CD4-positive, alpha-beta memory T cell (primary cell): Measurements from ENCODE around the gene XXYLT1. TPM values are rescaled to one million over a fixed set of nuclear protein-coding genes. Genes with fewer than 3 reads are reported as not detected.
"Not testable (repeated sequence)": the region's sequence is repeated elsewhere in the genome, so short reads cannot be mapped to it uniquely, and the experiment has no call there.

Source experiments
- CTCF ChIA-PET: fragments of 350-600 bp; sonication (Branson Sonifier 250); formaldehyde crosslinking; loops from one replicate; lab custom pipeline; 2021; ENCODE audit warnings: inconsistent platforms; ENCODE audit not compliant: partially characterized antibody; lab: Charles Lee
- POLR2A ChIA-PET: fragments of 350-600 bp; sonication (Branson Sonifier 250); formaldehyde crosslinking; loops from one replicate; lab custom pipeline; 2021; ENCODE audit not compliant: partially characterized antibody; lab: Charles Lee
- DNase-seq, 5 donors: peaks; one replicate each; pipeline versions ENCODE4 v3.0.0 to v3.0.0-alpha.2; 2020 to 2022; ENCODE audit warnings: mixed read lengths in 1 of 5
- H3K27ac ChIP-seq: one replicate; pipeline ENCODE4 v1.7.0; 2013; ENCODE audit warnings: low read depth, low read length
- H3K27me3 ChIP-seq: 2 replicates; pipeline ENCODE4 v1.7.0; 2013; ENCODE audit warnings: mild to moderate bottlenecking, low read length, moderate library complexity; ENCODE audit not compliant: insufficient read depth
- H3K36me3 ChIP-seq: 2 replicates; pipeline ENCODE4 v1.7.0; 2013; ENCODE audit warnings: mild to moderate bottlenecking, low read length, moderate library complexity; ENCODE audit not compliant: insufficient read depth
- H3K4me1 ChIP-seq: 2 replicates; pipeline ENCODE4 v1.7.0; 2013; ENCODE audit warnings: mild to moderate bottlenecking, low read length, moderate library complexity; ENCODE audit not compliant: insufficient read depth
- H3K4me3 ChIP-seq, 2 donors: one replicate each; pipeline ENCODE4 v1.7.0; 2013; ENCODE audit warnings: low read length in 2 of 2, mild to moderate bottlenecking in 1 of 2
- H3K9me3 ChIP-seq, 2 donors: one replicate each; pipeline ENCODE4 v1.7.0; 2013; ENCODE audit warnings: low read length in 2 of 2, control low read depth in 1 of 2; ENCODE audit not compliant: control insufficient read depth in 1 of 2
- H3K27ac Mint-ChIP-seq, 7 donors: one replicate each; pipeline ENCODE4 v1.8.0; 2020 to 2021; ENCODE audit warnings: mixed read lengths in 7 of 7, mild to moderate bottlenecking in 6 of 7, inconsistent platforms in 3 of 7, moderate library complexity in 3 of 7
- H3K27me3 Mint-ChIP-seq, 2 donors: one replicate each; pipeline ENCODE4 v1.8.0; 2020 to 2021; ENCODE audit warnings: mixed read lengths in 2 of 2
- H3K36me3 Mint-ChIP-seq, 2 donors: one replicate each; pipeline ENCODE4 v1.8.0; 2020 to 2021; ENCODE audit warnings: mixed read lengths in 2 of 2, inconsistent platforms in 1 of 2, mild to moderate bottlenecking in 1 of 2
- H3K4me1 Mint-ChIP-seq, 4 donors: one replicate each; pipeline ENCODE4 v1.8.0; 2020 to 2021; ENCODE audit warnings: mixed read lengths in 4 of 4, mild to moderate bottlenecking in 1 of 4
- H3K4me3 Mint-ChIP-seq, 8 donors: one replicate each; pipeline ENCODE4 v1.8.0; 2020 to 2021; ENCODE audit warnings: mixed read lengths in 8 of 8, mild to moderate bottlenecking in 7 of 8, moderate library complexity in 6 of 8, inconsistent platforms in 3 of 8
- H3K9me3 Mint-ChIP-seq, 8 donors: one replicate each; pipeline ENCODE4 v1.8.0; 2020 to 2021; ENCODE audit warnings: mixed read lengths in 8 of 8, mild to moderate bottlenecking in 5 of 8, inconsistent platforms in 3 of 8, moderate library complexity in 1 of 8
- intact Hi-C: fragments of 100-400 bp; cut with micrococcal nuclease; formaldehyde crosslinking; loops from one replicate; pipeline ENCODE4 v1.15.1; 2023
- polyA plus RNA-seq, 2 donors: library from polyadenylated mRNA; unstranded; fragments of 300-500 nt; fragmentation: Illumina TruSeq; gene quantifications; one replicate each; pipeline ENCODE4 v1.2.3, GENCODE V29; 2021
- total RNA-seq, 2 experiments: library from RNA; stranded (reverse); gene quantifications; one replicate each; pipeline ENCODE4 v1.2.3, GENCODE V29; 2021

The XXYLT1 gene
- total and polyA plus RNA-seq, 4 experiments from 2014 or later: 3.9 to 6.3 (median 4.3) TPM

DNA sequence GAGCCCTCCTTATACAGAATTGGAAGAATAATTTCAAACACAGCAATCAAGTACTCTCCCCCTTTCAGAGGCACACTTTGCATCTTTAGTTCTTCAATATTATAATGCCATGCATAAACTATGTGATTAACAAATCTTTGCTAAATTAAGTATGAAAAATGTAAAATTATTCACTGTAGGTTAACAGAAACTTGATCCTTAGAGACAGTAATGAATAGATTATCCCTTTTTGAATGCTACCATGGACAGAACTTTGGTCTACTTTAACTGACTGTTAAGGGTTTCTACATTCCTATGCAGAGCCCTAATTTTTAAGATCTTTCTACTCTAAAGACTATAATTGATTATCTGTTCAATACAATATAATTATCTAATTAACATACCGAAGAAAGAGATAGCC lies 25.7 kb upstream of the XXYLT1 start:
- POLR2A ChIA-PET: no interaction called here

DNA sequence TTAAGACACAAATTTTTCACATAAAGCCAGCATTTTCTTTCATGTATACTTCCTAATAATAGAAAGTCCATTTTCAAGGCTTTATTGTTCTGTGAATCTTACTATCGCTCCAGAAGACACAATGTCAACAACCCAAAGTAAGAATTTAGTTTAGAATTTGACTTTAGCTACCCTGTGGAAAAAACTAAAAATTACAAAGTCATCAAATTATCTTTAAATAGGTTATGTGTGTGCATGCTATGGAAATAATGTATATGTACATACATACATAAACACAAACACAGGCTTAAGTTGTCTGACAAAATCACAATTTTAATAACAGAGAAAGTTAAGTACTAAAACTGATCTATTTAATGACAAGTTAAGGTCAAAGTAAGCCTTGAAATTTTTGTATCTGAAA lies 20.2 kb upstream of the XXYLT1 start:
- peaks cover 40% of the 10 kb centered on the region for H3K36me3 ChIP-seq
- Mint-ChIP-seq H3K4me1 (peaks cover 0 to 4% (median 3%) of the 10 kb centered on the region in 4 donors), H3K36me3 (peaks cover 28 to 72% of the 10 kb centered on the region in 2 donors), H3K27ac (no peak overlapping the region), H3K27me3 (no peaks in the 10 kb centered on the region), H3K9me3 (no peaks in the 10 kb centered on the region), H3K4me3 (no peak overlapping the region)
- no peaks in the 10 kb centered on the region for H3K9me3 ChIP-seq
- ChIA-PET CTCF (interaction anchor here (1.1 to 2.1 kb wide), 2 partner anchors 20 to 232 kb away, joined by 3 to 5 read pairs; partner anchors contain the start of gene XXYLT1), POLR2A (interaction anchor here (1.3 kb wide), 1 partner anchor 31 kb away, joined by 3 read pairs; no protein-coding TSS in a partner anchor)
- no peaks in the 10 kb centered on the region for H3K27me3 ChIP-seq
- H3K4me3 ChIP-seq: no peak overlapping the region
- no peaks in the 10 kb centered on the region for H3K4me1 ChIP-seq
- no peak for DNase-seq
- H3K27ac ChIP-seq: no peak overlapping the region
- intact Hi-C loops: no loop called here

More for the DNA sequence above, 25.7 kb upstream of the XXYLT1 start:
- Histone ChIP-seq H3K27me3 (no peaks in the 10 kb centered on the region), H3K27ac (no peak overlapping the region), H3K36me3 (peaks cover 24% of the 10 kb centered on the region), H3K4me3 (no peak overlapping the region), H3K4me1 (peaks cover 5% of the 10 kb centered on the region), H3K9me3 (no peaks in the 10 kb centered on the region)
- H3K27me3 Mint-ChIP-seq: no peaks in the 10 kb centered on the region
- intact Hi-C loops: no loop called here
- H3K27ac Mint-ChIP-seq: peak overlapping the region in 1 of 7 donors; percentile 37
- no peaks in the 10 kb centered on the region for H3K9me3 Mint-ChIP-seq
- peaks cover 29 to 61% of the 10 kb centered on the region in 2 donors for H3K36me3 Mint-ChIP-seq
- H3K4me3 Mint-ChIP-seq: no peak overlapping the region
- CTCF ChIA-PET: interaction anchor here (0.6 to 1.2 kb wide), 2 partner anchors 18 to 25 kb away, joined by 3 to 4 read pairs; partner anchors contain the start of gene XXYLT1
- H3K4me1 Mint-ChIP-seq: peaks cover 0 to 7% (median 2%) of the 10 kb centered on the region in 4 donors
- no peak for DNase-seq

DNA sequence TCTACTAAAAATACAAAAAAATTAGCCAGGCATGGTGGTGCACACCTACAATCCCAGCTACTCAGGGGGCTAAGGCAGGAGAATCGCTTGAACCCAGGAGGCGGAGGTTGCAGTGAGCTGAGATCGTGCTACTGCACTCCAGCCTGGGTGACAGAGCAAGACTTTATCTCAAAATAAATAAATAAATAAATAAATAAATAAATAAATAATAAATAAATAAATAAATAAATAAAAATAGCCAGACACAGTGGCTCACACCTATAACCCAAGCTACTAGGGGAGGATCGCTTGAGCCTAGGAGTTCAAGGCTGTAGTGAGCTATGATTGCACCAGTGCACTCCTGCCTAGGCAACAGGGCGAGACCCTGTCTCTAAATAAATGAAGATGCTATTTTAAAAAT lies 19.7 kb upstream of the XXYLT1 start:
- H3K36me3 Mint-ChIP-seq: peaks cover 28 to 72% of the 10 kb centered on the region in 2 donors
- POLR2A ChIA-PET: interaction anchor here (1.3 kb wide), 1 partner anchor 30 kb away, joined by 3 read pairs; no protein-coding TSS in a partner anchor
- H3K4me1 Mint-ChIP-seq, H3K4me3 ChIP-seq, intact Hi-C loops, DNase-seq, H3K27ac ChIP-seq, H3K9me3 ChIP-seq, H3K9me3 Mint-ChIP-seq, H3K27ac Mint-ChIP-seq, H3K4me3 Mint-ChIP-seq, H3K27me3 Mint-ChIP-seq, H3K4me1 ChIP-seq, H3K27me3 ChIP-seq: not testable (repeated sequence)
- CTCF ChIA-PET: interaction anchor here (1.1 to 2.1 kb wide), 2 partner anchors 19 to 232 kb away, joined by 3 to 5 read pairs; partner anchors contain the start of gene XXYLT1
- peaks cover 40% of the 10 kb centered on the region for H3K36me3 ChIP-seq

DNA sequence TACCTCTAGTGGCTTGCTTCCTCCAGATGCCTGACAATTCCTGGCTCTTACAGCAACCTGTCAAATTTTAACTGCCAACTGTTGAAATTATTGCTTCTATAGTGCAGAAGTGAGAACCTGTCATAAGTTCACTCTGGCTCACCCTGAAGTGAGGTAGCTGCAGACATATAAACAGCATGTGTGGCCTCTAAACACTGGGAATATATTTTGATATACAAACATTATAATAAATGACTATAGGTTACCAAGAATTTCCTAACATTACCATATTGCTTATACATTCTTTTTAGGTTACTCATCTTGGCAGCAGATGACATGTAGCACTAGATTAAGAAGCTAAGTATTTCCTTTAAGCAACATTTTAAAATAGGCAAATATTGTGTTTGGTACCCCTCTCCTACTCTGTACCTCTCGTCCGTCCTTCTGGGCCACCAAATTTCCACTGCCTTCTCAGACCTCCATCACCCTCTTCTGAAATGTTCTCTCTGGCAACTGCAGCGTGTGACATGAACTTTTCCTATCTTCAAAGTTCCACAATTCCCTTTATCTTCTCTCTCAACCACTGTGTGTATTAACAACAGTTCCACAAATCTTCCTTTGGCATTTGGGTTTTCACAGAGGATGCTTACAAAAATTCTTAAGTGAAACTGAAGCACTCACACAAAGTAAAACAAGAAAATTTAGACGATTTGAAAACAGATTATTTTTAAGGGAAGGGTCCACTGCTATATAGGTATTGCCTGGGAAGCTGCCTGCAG lies 15.3 kb upstream of the XXYLT1 start:
- H3K36me3 Mint-ChIP-seq: peaks cover 23 to 63% of the 10 kb centered on the region in 2 donors
- no peaks in the 10 kb centered on the region for H3K27me3 Mint-ChIP-seq
- no peak for DNase-seq
- CTCF ChIA-PET: interaction anchor here (1.1 to 1.4 kb wide), 3 partner anchors 12 to 15 kb away, joined by 3 read pairs; partner anchors contain the start of gene XXYLT1
- H3K4me3 Mint-ChIP-seq: peak overlapping the region in 1 of 8 donors; percentile 57
- peaks cover 31% of the 10 kb centered on the region for H3K36me3 ChIP-seq
- intact Hi-C loops: no loop called here
- H3K9me3 ChIP-seq: no peaks in the 10 kb centered on the region
- no peak overlapping the region for H3K27ac ChIP-seq
- H3K27me3 ChIP-seq: no peaks in the 10 kb centered on the region
- H3K27ac Mint-ChIP-seq: peak overlapping the region in 6 of 7 donors; percentile 3 to 94 (median 68)
- H3K4me1 Mint-ChIP-seq: peaks cover 0 to 4% (median 3%) of the 10 kb centered on the region in 4 donors
- H3K4me1 ChIP-seq: no peaks in the 10 kb centered on the region
- POLR2A ChIA-PET: no interaction called here
- no peaks in the 10 kb centered on the region for H3K9me3 Mint-ChIP-seq
- no peak overlapping the region for H3K4me3 ChIP-seq

DNA sequence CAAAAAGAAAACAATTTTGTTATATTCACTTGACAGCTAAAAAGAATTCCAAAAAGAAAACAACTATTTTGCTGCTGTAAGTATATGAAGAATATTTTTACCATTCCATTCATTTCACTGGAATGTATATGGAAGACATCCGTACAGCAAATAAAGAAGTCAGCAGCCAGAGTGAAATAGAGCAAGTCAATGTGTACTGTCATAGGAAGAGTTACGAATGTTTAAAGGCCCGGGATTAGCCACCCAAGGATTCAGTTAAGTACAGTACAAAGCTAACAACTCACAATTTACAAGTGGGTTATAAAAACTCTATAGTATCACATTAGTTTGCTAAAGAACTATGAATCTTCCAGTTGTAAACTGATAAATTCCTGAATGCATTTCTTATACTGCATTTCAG lies 14.4 kb upstream of the XXYLT1 start:
- Mint-ChIP-seq H3K27me3 (no peaks in the 10 kb centered on the region), H3K4me1 (peaks cover 0 to 4% (median 3%) of the 10 kb centered on the region in 4 donors), H3K36me3 (peaks cover 23 to 63% of the 10 kb centered on the region in 2 donors), H3K27ac (peak overlapping the region in 3 of 7 donors; percentile 41 to 78 (median 77)), H3K9me3 (no peaks in the 10 kb centered on the region), H3K4me3 (no peak overlapping the region)
- DNase-seq: no peak
- H3K9me3 ChIP-seq: no peaks in the 10 kb centered on the region
- ChIA-PET POLR2A (interaction anchor here (0.6 kb wide), 1 partner anchor 155 kb away, joined by 3 read pairs; no protein-coding TSS in a partner anchor), CTCF (interaction anchor here (1.2 kb wide), 1 partner anchor 14 kb away, joined by 3 read pairs; the partner anchor contains the start of gene XXYLT1)
- peaks cover 29% of the 10 kb centered on the region for H3K36me3 ChIP-seq
- no peak overlapping the region for H3K4me3 ChIP-seq
- intact Hi-C loops: no loop called here
- H3K4me1 ChIP-seq: no peaks in the 10 kb centered on the region
- H3K27ac ChIP-seq: no peak overlapping the region
- no peaks in the 10 kb centered on the region for H3K27me3 ChIP-seq

DNA sequence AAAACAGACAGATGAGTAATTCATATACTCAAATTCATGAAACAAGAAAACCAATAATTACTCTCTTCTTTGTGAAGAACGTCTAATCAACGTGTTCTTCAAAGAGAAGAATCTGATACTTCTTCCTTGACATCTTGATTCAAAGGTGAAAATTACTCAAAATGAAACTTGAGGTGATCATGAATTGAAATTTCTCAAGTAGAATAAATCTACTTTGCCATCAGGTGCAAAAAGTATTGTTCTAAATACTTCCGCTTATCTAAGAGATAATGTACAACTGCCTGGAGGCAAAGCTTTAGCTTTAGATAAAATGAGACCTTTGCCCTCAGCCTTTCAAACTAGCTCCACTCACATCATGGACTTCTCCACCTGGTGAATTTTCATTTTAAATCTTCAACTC lies 13.9 kb upstream of the XXYLT1 start:
- Mint-ChIP-seq H3K27ac (no peak overlapping the region), H3K4me1 (peaks cover 0 to 4% (median 3%) of the 10 kb centered on the region in 4 donors), H3K4me3 (no peak overlapping the region), H3K27me3 (no peaks in the 10 kb centered on the region), H3K9me3 (no peaks in the 10 kb centered on the region), H3K36me3 (peaks cover 23 to 57% of the 10 kb centered on the region in 2 donors)
- no peak for DNase-seq
- peaks cover 23% of the 10 kb centered on the region for H3K36me3 ChIP-seq
- no peaks in the 10 kb centered on the region for H3K9me3 ChIP-seq
- CTCF ChIA-PET: interaction anchor here (1.2 kb wide), 1 partner anchor 14 kb away, joined by 3 read pairs; the partner anchor contains the start of gene XXYLT1
- no peaks in the 10 kb centered on the region for H3K4me1 ChIP-seq
- intact Hi-C loops: no loop called here
- H3K4me3 ChIP-seq: no peak overlapping the region
- POLR2A ChIA-PET: interaction anchor here (0.6 kb wide), 1 partner anchor 156 kb away, joined by 3 read pairs; no protein-coding TSS in a partner anchor
- no peaks in the 10 kb centered on the region for H3K27me3 ChIP-seq
- H3K27ac ChIP-seq: no peak overlapping the region

DNA sequence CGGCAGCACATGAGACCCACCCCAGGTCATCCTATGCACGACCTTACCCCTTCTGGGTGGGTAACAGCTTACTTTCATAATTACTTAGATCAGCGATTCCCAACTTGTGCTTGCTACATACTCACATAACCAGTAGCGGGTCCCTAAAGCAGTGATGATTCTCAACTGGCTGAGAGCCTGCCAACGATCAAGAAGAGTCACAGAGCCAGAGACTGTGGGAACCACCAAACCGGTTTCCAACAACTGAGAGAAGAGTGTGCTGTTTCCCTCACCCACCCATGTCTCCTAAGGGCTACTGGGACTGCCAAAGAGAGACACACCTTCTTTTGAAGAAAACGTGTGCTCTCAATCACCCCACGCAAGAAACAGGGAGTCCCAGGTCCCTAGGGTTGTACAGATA lies 12.0 kb upstream of the XXYLT1 start:
- no peaks in the 10 kb centered on the region for H3K9me3 Mint-ChIP-seq
- peaks cover 22 to 47% of the 10 kb centered on the region in 2 donors for H3K36me3 Mint-ChIP-seq
- no peak overlapping the region for H3K4me3 ChIP-seq
- peaks cover 8% of the 10 kb centered on the region for H3K36me3 ChIP-seq
- H3K4me1 Mint-ChIP-seq: peaks cover 0 to 4% (median 3%) of the 10 kb centered on the region in 4 donors
- POLR2A ChIA-PET: no interaction called here
- H3K27me3 ChIP-seq: no peaks in the 10 kb centered on the region
- H3K27ac ChIP-seq: no peak overlapping the region
- no peaks in the 10 kb centered on the region for H3K9me3 ChIP-seq
- H3K4me3 Mint-ChIP-seq: peak overlapping the region in 1 of 8 donors; percentile 54
- no peaks in the 10 kb centered on the region for H3K27me3 Mint-ChIP-seq
- CTCF ChIA-PET: interaction anchor here (1.5 to 1.6 kb wide), 2 partner anchors 11 to 241 kb away, joined by 4 to 7 read pairs; partner anchors contain the start of gene XXYLT1
- no peaks in the 10 kb centered on the region for H3K4me1 ChIP-seq
- intact Hi-C loops: no loop called here
- no peak for DNase-seq
- peak overlapping the region in 6 of 7 donors; percentile 22 to 75 (median 48) for H3K27ac Mint-ChIP-seq
